ENCODE data around the gene SLC17A7. TPM values are rescaled to one million over a fixed set of nuclear protein-coding genes. Genes with fewer than 3 reads are reported as not detected.

The SLC17A7 gene
- total RNA-seq, 4 donors from 2014 or later: 0.38 to 1.4 (median 0.97) TPM

DNA sequence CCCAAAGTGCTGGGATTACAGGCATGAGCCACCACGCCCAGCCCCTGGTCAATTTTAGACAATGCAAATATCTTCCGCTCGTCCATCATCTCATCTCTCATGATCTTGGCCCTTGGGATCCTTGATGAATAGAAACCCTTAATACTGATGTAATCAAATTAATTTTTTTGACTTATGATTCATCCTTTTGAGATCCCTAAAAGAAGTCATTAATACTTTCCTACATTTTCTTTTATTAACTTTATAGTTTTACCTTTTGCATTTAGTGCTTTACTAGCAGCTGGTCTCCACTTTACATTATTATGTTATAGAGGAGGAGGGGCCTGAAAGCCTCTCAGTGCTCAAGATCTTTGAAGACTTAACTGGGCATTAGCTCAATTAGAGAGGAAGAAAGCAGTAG lies 60.9 kb downstream of the SLC17A7 start:
- H3K4me3 ChIP-seq (ENCODE audit: low read depth, poor library complexity, severe bottlenecking): no peak overlapping the region
- no peak for TF ChIP-seq POLR2A (IDR thresholded peaks at IDR 0.05)
- no peak for TF ChIP-seq CTCF (IDR thresholded peaks at IDR 0.05)
- intact Hi-C loops (cut with DNase I; ENCODE audit: low total_unique reads): no loop called here
- WGBS, 2 donors: 93 to 98% methylated on average over 3 of the region's 3 CpGs
- no peak for DNase-seq (ENCODE audit: low spot score in 2 of 2)

Other genes starting within 250 kb of the SLC17A7 start
- 1 to 10 TPM in 1 of 4 donors, under 1 TPM in 2, not detected in 1; 0.55 to 1.2 (median 0.95) TPM for gene SLC6A16, start 116.3 kb downstream of the SLC17A7 start, total RNA-seq
- gene CD37, start 106.1 kb downstream of the SLC17A7 start, total RNA-seq: 1 to 10 TPM; 2.6 to 8.5 (median 5.9) TPM
- 10 to 100 TPM in 2 of 4 donors, 1 to 10 TPM in 2; 1.3 to 17.6 (median 9.8) TPM for gene TEAD2, start 79.1 kb downstream of the SLC17A7 start, total RNA-seq
- gene DKKL1, start 77.7 kb downstream of the SLC17A7 start, total RNA-seq: 1 to 10 TPM in 1 of 4 donors, not detected in 3; 3.0 TPM
- gene KASH5, start 53.3 kb downstream of the SLC17A7 start, total RNA-seq: not detected
- not detected for gene PTH2, start 18.1 kb downstream of the SLC17A7 start, total RNA-seq
- not detected for gene GFY, start 16.1 kb downstream of the SLC17A7 start, total RNA-seq
- gene PIH1D1, start 10.3 kb upstream of the SLC17A7 start, total RNA-seq: 100 to 1,000 TPM in 3 of 4 donors, 10 to 100 TPM in 1; 79.6 to 144 (median 118) TPM
- gene ALDH16A1, start 11.7 kb upstream of the SLC17A7 start, total RNA-seq: 10 to 100 TPM; 26.6 to 47.2 (median 42.6) TPM
- gene FLT3LG, start 32.7 kb upstream of the SLC17A7 start, total RNA-seq: 1 to 10 TPM; 2.8 to 6.0 (median 4.4) TPM
- gene RPL13A, start 46.1 kb upstream of the SLC17A7 start, total RNA-seq: 1,000 to 10,000 TPM; 3,727 to 4,286 (median 3,958) TPM
- 1,000 to 10,000 TPM; 4,267 to 5,958 (median 4,793) TPM for gene RPS11, start 54.9 kb upstream of the SLC17A7 start, total RNA-seq
- gene FCGRT, start 71.1 kb upstream of the SLC17A7 start, total RNA-seq: 100 to 1,000 TPM; 130 to 198 (median 146) TPM
- 10 to 100 TPM in 2 of 4 donors, 1 to 10 TPM in 2; 8.8 to 15.3 (median 10.9) TPM for gene RCN3, start 86.5 kb upstream of the SLC17A7 start, total RNA-seq
- gene NOSIP, start 139.0 kb upstream of the SLC17A7 start, total RNA-seq: 10 to 100 TPM; 62.0 to 84.8 (median 66.8) TPM
- 10 to 100 TPM; 13.9 to 31.2 (median 18.6) TPM for gene PRRG2, start 139.8 kb upstream of the SLC17A7 start, total RNA-seq
- gene PRR12, start 149.7 kb upstream of the SLC17A7 start, total RNA-seq: 10 to 100 TPM; 19.6 to 53.1 (median 24.5) TPM
- 10 to 100 TPM; 14.0 to 20.2 (median 18.8) TPM for gene RRAS, start 198.6 kb upstream of the SLC17A7 start, total RNA-seq
- gene SCAF1, start 200.7 kb upstream of the SLC17A7 start, total RNA-seq: 10 to 100 TPM; 28.6 to 54.3 (median 33.7) TPM
- 100 to 1,000 TPM in 1 of 4 donors, 10 to 100 TPM in 3; 38.7 to 102 (median 74.9) TPM for gene IRF3, start 224.3 kb upstream of the SLC17A7 start, total RNA-seq
- gene BCL2L12, start 224.4 kb upstream of the SLC17A7 start, total RNA-seq: 1 to 10 TPM; 6.1 to 9.2 (median 6.6) TPM
- gene PRMT1, start 235.7 kb upstream of the SLC17A7 start, total RNA-seq: 100 to 1,000 TPM; 102 to 117 (median 108) TPM
- 1 to 10 TPM in 3 of 4 donors, under 1 TPM in 1; 0.49 to 3.7 (median 3.5) TPM for gene ADM5, start 248.1 kb upstream of the SLC17A7 start, total RNA-seq
- 1 to 10 TPM in 3 of 4 donors, under 1 TPM in 1; 0.97 to 3.3 (median 1.8) TPM for gene CPT1C, start 249.6 kb upstream of the SLC17A7 start, total RNA-seq

Measured in lower leg skin (tissue), 4 donors.